Tibial artery (tissue), 4 donors: ENCODE data around the gene ZBTB43.

Experiments used
- DNase-seq, 2 donors: peaks; one replicate each; pipeline ENCODE4 v3.0.0-alpha.2; 2019
- H3K27ac ChIP-seq, 2 donors: fragments of 200-600 bp; sonication (generic) in 1 of 2; 1 replicate in 1 of 2; 2 replicates in 1 of 2; pipeline ENCODE4 v1.5.1; 2018 to 2019; ENCODE audit warnings: mild to moderate bottlenecking in 1 of 2
- H3K27me3 ChIP-seq, 2 donors: fragments of 200-600 bp; sonication (generic) in 1 of 2; one replicate each; pipeline versions ENCODE4 v1.5.1 to v1.6.0; 2016 to 2019
- H3K36me3 ChIP-seq, 3 donors: fragments of 200-600 bp; sonication (generic) in 2 of 3; one replicate each; pipeline ENCODE4 v1.5.1; 2016 to 2019; ENCODE audit warnings: mild to moderate bottlenecking in 2 of 3
- H3K4me1 ChIP-seq, 4 donors: fragments of 200-600 bp; sonication (generic) in 2 of 4; 1 replicate in 3 of 4; 2 replicates in 1 of 4; pipeline ENCODE4 v1.5.1; 2016 to 2019
- H3K4me3 ChIP-seq, 2 donors: fragments of 200-600 bp; sonication (generic) in 1 of 2; 1 replicate in 1 of 2; 2 replicates in 1 of 2; pipeline ENCODE4 v1.5.1; 2018 to 2019; ENCODE audit warnings: mild to moderate bottlenecking in 2 of 2
- H3K9me3 ChIP-seq, 3 donors: fragments of 200-600 bp; sonication (generic) in 1 of 3; one replicate each; pipeline ENCODE4 v1.5.1; 2016 to 2019
- intact Hi-C: fragments of 100-400 bp; cut with DNase I; formaldehyde crosslinking; loops from one replicate; pipeline ENCODE4 v1.15.0; 2023; ENCODE audit warnings: low total_unique reads
- TF ChIP-seq, protein P1 (sequence below), 2 experiments: fragments of 200-600 bp in 1 of 2; fragments of 450-650 bp in 1 of 2; IDR thresholded peaks; one replicate each; pipeline ENCODE4 v1.5.1; 2017 to 2019; ENCODE audit warnings: antibody characterized with exemption in 2 of 2, mild to moderate bottlenecking in 1 of 2, moderate library complexity in 1 of 2

The ZBTB43 gene

DNA sequence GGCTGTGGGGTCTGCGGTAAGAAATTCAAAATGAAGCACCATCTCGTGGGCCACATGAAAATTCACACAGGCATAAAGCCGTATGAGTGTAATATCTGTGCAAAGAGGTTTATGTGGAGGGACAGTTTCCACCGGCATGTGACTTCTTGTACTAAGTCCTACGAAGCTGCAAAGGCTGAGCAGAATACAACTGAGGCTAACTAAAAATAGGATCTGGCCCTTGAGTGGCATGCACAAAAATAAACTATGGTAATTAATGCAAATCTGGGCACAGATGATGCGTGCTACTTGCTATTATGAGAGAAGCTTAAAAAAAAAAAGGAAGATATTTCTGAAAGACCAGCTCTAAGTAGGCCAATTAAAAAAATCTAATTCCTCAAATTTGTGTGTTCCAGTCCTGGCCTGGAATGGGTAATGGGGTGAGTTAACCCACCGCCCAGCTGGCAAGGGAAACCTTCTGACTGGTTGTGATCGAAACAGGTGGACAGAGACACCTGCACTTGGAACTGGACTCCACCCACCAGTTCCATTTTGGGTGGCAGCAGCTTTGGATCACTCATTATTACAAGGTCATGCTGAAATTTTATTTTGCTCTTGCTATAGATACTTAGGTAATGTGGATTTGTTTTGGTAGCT lies 29.0 kb downstream of the ZBTB43 start:
- no peak for DNase-seq
- Histone ChIP-seq H3K9me3 (no peaks in the 10 kb centered on the region), H3K4me3 (no peak overlapping the region), H3K27me3 (no peaks in the 10 kb centered on the region), H3K36me3 (peaks cover 26 to 56% (median 36%) of the 10 kb centered on the region in 3 donors), H3K27ac (no peak overlapping the region), H3K4me1 (no peaks in the 10 kb centered on the region)
- TF ChIP-seq, protein P1, sequence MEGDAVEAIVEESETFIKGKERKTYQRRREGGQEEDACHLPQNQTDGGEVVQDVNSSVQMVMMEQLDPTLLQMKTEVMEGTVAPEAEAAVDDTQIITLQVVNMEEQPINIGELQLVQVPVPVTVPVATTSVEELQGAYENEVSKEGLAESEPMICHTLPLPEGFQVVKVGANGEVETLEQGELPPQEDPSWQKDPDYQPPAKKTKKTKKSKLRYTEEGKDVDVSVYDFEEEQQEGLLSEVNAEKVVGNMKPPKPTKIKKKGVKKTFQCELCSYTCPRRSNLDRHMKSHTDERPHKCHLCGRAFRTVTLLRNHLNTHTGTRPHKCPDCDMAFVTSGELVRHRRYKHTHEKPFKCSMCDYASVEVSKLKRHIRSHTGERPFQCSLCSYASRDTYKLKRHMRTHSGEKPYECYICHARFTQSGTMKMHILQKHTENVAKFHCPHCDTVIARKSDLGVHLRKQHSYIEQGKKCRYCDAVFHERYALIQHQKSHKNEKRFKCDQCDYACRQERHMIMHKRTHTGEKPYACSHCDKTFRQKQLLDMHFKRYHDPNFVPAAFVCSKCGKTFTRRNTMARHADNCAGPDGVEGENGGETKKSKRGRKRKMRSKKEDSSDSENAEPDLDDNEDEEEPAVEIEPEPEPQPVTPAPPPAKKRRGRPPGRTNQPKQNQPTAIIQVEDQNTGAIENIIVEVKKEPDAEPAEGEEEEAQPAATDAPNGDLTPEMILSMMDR (IDR thresholded peaks at IDR 0.05): no peak
- intact Hi-C loops: no loop called here

DNA sequence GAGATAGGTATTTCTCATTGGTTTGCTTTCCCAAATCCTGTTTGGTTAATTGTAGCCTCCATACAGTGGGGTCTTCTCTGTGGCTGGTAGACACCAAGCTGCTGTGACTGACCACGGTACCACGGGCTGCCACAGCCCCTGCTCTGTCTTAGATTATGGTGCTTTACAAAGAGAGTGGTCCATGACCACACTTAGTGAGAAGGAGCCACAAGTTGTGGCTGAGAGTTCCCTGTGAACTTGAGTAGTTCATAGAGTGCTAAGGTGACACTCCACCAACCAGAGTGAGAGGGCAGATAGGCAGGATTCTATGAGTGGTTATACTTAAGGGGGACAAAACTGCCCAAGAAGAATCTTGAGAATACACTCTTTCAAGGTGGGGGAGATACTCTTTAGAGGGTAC lies 29.8 kb downstream of the ZBTB43 start:
- TF ChIP-seq, protein P1 (IDR thresholded peaks at IDR 0.05): no peak
- no peak for DNase-seq

DNA sequence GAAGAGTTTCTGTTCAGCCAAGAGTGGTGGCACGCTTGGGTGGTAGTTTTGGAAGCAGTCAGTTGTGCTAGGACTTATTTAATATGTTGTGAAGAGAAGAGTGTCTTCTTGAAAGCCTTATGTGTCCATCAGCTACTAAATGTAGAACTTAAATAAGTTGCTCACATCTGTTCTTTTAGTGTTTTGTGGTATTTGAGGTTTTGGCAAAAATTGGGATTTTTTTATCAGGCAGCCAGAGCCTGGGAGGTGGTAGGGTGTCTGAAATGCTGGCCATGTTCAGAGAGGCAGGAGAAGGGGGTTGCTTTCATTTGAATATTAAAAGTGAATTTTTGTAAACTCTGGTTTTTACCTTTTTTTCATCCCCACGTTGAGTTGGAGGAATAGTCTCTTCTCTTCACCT lies 31.4 kb downstream of the ZBTB43 start:
- Histone ChIP-seq H3K36me3 (peaks cover 27 to 51% (median 44%) of the 10 kb centered on the region in 3 donors), H3K27ac (no peak overlapping the region), H3K27me3 (no peaks in the 10 kb centered on the region), H3K4me1 (no peaks in the 10 kb centered on the region), H3K9me3 (no peaks in the 10 kb centered on the region), H3K4me3 (no peak overlapping the region)
- intact Hi-C loops: no loop called here
- no peak for DNase-seq
- TF ChIP-seq, protein P1 (IDR thresholded peaks at IDR 0.05): no peak

More for the DNA sequence above, 29.8 kb downstream of the ZBTB43 start:
- Histone ChIP-seq H3K27me3 (no peaks in the 10 kb centered on the region), H3K9me3 (no peaks in the 10 kb centered on the region), H3K4me3 (no peak overlapping the region), H3K36me3 (peaks cover 26 to 56% (median 44%) of the 10 kb centered on the region in 3 donors), H3K27ac (no peak overlapping the region), H3K4me1 (no peaks in the 10 kb centered on the region)
- intact Hi-C loops: no loop called here

DNA sequence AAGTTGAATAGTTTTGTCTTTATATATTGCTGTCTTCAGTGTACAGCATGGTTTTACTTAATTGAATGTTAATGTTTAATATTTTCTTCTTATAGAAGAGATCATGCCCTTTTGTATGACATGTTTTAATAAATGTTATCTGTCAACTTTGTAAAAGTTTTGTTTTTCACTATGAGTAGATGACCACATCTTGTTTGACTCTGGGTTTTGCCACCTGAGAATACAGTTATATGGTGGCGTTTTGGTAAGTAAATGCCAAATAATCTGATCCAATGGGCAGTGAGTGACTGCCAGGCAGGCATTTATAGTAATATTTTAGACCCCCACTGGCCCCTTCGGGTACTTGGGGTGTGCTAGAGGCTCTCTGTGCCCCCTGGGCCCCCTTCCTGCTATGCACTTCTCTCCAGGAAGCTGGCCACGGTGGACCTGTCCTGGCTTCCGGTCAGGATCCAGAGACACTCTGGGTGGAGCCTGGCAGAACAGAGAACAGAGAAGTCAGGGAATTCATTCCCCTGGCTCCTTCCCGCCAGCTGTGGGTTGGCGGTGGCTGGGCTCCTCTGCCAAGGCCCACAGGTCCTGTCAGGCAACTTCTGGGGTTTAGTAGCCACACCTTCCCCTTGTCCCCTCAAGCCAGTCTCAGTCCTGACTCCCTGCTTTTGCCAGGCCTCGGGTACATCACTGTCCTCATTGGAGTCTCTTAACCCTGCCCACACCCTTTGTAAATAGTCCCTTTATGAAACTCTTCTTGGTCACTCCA lies 33.4 kb downstream of the ZBTB43 start:
- no peak overlapping the region for H3K27ac ChIP-seq
- H3K9me3 ChIP-seq: no peaks in the 10 kb centered on the region
- TF ChIP-seq, protein P1 (IDR thresholded peaks at IDR 0.05): no peak
- intact Hi-C loops: no loop called here
- H3K36me3 ChIP-seq: peaks cover 23 to 41% (median 33%) of the 10 kb centered on the region in 3 donors
- H3K27me3 ChIP-seq: no peaks in the 10 kb centered on the region
- no peak overlapping the region for H3K4me3 ChIP-seq
- DNase-seq: no peak
- H3K4me1 ChIP-seq: no peaks in the 10 kb centered on the region

DNA sequence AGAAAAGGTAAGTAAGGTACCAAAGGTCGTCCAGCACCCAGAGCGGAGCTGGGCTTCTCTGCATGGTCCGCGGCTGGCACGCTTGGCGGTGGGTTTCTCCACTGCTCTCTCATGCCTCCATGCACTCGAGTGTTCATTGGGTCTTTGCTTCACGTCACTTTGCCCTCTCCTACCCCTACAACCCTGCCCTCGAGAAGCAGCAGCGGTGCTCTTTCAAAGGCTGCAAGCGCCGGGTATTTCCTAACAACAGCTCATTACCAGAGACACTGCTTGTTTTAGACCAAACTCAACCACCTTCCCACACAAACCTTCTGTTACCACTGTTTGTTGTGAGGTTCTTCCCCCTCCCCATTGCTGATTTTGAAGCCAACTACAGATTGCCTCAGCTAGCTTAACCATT lies 34.1 kb downstream of the ZBTB43 start:
- H3K4me1 ChIP-seq: no peaks in the 10 kb centered on the region
- no peak for DNase-seq
- intact Hi-C loops: no loop called here
- no peaks in the 10 kb centered on the region for H3K9me3 ChIP-seq
- H3K36me3 ChIP-seq: peaks cover 16 to 34% (median 27%) of the 10 kb centered on the region in 3 donors
- H3K27me3 ChIP-seq: no peaks in the 10 kb centered on the region
- TF ChIP-seq, protein P1 (IDR thresholded peaks at IDR 0.05): no peak
- H3K4me3 ChIP-seq: no peak overlapping the region
- H3K27ac ChIP-seq: no peak overlapping the region
